ENCODE data around the gene HDAC8. TPM values are rescaled to one million over a fixed set of nuclear protein-coding genes. Genes with fewer than 3 reads are reported as not detected.
A peak's percentile ranks its signal among the peaks of the same experiment; 100 is the strongest.

The HDAC8 gene
- total and polyA plus RNA-seq, 4 experiments from 2014 or later, result 15.2 to 23.0 (median 17.0) TPM

DNA sequence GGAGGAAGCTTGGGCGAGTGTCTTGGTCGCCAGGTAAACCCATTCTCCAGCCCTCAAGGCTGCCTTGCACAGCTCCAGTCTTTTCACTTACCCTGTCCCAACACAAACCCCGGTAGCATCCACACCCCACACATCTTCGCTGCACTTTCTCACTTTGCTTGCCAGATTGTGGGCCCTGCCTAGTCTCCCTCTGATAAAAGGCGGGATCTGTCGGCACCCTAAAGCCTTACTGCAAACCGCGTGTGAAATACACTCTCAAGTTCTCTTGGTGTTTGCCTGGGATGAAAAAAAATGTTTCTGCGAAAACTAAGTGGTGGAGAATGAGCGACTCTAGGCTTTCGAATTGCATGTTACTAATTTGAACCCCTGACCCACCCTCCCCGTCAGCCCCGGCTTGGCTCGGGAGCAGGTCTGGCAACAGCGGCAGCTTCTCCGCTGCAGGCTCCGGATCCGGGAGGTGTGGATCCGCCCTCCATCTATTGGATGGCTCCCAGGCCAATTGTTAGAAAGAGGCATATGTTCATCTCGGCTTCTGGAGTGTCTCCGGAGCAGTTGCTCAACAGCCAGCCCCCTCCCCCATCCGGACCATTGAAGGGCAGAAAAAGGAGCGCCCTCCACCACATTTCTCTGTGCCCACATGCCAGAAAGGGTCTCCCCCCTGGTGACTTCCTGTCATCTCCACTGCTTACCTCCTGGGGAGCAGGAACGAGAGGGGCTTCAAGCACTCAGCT, 263.9 kb downstream of the HDAC8 start:
- H3K4me1 ChIP-seq (ENCODE audit: insufficient read depth, low read length), result peaks cover 24% of the 10 kb centered on the region
- intact Hi-C loops (cut with micrococcal nuclease), result no loop called here
- H3K27me3 ChIP-seq (ENCODE audit: insufficient read depth, low read length), result peaks cover 5% of the 10 kb centered on the region
- peak overlapping the region in 1 of 2 donors; percentile 17 for H3K4me3 ChIP-seq (ENCODE audit: low read length in 2 of 2)
- no peak overlapping the region for H3K27ac ChIP-seq (ENCODE audit: low read depth, low read length)
- no peaks in the 10 kb centered on the region for H3K9me3 ChIP-seq (ENCODE audit: control insufficient read depth in 1 of 2, low read length in 2 of 2)
- H3K27me3 Mint-ChIP-seq, result peaks cover 32 to 38% of the 10 kb centered on the region in 2 donors
- H3K4me1 Mint-ChIP-seq, result peaks cover 16 to 41% (median 24%) of the 10 kb centered on the region in 4 donors
- no peaks in the 10 kb centered on the region for H3K36me3 ChIP-seq (ENCODE audit: insufficient read depth, low read length)
- ChIA-PET POLR2A (ENCODE audit: partially characterized antibody) (interaction anchor here (1.3 kb wide), 1 partner anchor 32 kb away, joined by 5 read pairs; the partner anchor contains the start of gene RPS4X), CTCF (ENCODE audit: partially characterized antibody) (interaction anchor here (1.0 kb wide), 1 partner anchor 9 kb away, joined by 3 read pairs; no protein-coding TSS in a partner anchor)
- H3K36me3 Mint-ChIP-seq, result peaks cover 0 to 3% of the 10 kb centered on the region in 2 donors
- peak overlapping the region; percentile 52 to 88 (median 76) for H3K4me3 Mint-ChIP-seq
- H3K9me3 Mint-ChIP-seq, result peaks cover 0 to 1% (median 0%) of the 10 kb centered on the region in 8 donors
- DNase-seq, result peak in 2 of 5 donors; percentile 31
- H3K27ac Mint-ChIP-seq, result peak overlapping the region in 2 of 7 donors; percentile 29 to 72

DNA sequence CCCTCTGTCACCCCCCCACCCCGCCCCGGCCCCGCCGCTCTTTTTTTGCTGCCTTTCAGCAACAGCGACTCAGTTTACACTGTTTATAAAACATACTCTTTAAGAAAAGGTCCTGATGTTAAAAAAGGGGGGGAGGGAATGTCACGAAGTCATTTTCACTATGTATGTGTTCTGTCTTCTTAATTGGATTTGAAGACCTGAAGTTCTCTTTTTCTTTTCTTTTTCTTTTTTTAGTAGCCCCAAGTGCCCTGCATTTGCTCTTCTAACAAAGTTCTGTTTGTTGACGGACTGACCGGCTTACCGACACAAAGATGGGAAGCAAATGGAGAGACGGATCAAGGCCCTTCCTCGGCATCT, 264.5 kb downstream of the HDAC8 start:
- H3K36me3 ChIP-seq (ENCODE audit: insufficient read depth, low read length), result no peaks in the 10 kb centered on the region
- ChIA-PET CTCF (ENCODE audit: partially characterized antibody) (no interaction called here), POLR2A (ENCODE audit: partially characterized antibody) (no interaction called here)
- Mint-ChIP-seq H3K4me3 (peak overlapping the region; percentile 52 to 88 (median 78)), H3K9me3 (peaks cover 0 to 1% (median 0%) of the 10 kb centered on the region in 8 donors), H3K4me1 (peaks cover 16 to 41% (median 24%) of the 10 kb centered on the region in 4 donors), H3K36me3 (peaks cover 0 to 3% of the 10 kb centered on the region in 2 donors), H3K27me3 (peaks cover 32 to 38% of the 10 kb centered on the region in 2 donors), H3K27ac (no peak overlapping the region)
- peaks cover 5% of the 10 kb centered on the region for H3K27me3 ChIP-seq (ENCODE audit: insufficient read depth, low read length)
- intact Hi-C loops (cut with micrococcal nuclease), result no loop called here
- DNase-seq, result no peak
- no peaks in the 10 kb centered on the region for H3K9me3 ChIP-seq (ENCODE audit: control insufficient read depth in 1 of 2, low read length in 2 of 2)
- H3K27ac ChIP-seq (ENCODE audit: low read depth, low read length), result no peak overlapping the region
- peaks cover 24% of the 10 kb centered on the region for H3K4me1 ChIP-seq (ENCODE audit: insufficient read depth, low read length)
- no peak overlapping the region for H3K4me3 ChIP-seq (ENCODE audit: low read length in 2 of 2)

DNA sequence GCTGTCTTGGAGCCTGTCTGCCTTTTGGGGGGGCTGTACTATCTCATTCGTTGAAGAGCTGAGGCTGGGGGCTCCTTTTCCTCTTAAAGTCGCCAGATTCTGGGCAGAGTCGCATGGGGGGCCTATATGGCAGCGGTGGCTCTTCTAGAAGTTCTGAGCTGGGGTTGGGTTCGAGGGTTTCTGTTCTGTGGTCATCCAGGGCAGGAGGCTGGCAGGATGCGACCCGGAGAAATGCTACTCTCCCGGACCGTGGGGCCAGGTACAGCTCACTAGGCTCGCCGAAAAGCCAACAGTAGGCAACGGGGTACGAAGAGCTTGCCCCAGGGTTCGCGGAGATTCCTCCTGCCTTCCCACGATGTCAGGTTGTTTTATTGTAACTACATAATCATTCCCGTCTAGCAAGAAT, 265.0 kb downstream of the HDAC8 start:
- Mint-ChIP-seq H3K27me3 (peaks cover 32 to 44% of the 10 kb centered on the region in 2 donors), H3K4me1 (peaks cover 16 to 41% (median 24%) of the 10 kb centered on the region in 4 donors), H3K27ac (no peak overlapping the region), H3K4me3 (peak overlapping the region; percentile 68 to 90 (median 82)), H3K36me3 (peaks cover under 1 to 3% of the 10 kb centered on the region in 2 donors), H3K9me3 (peaks cover 0 to 1% (median 0%) of the 10 kb centered on the region in 8 donors)
- H3K9me3 ChIP-seq (ENCODE audit: control insufficient read depth in 1 of 2, low read length in 2 of 2), result no peaks in the 10 kb centered on the region
- H3K4me3 ChIP-seq (ENCODE audit: low read length in 2 of 2), result no peak overlapping the region
- intact Hi-C loops (cut with micrococcal nuclease), result loop anchor here (2.0 kb wide), 1 partner anchor 31 kb away; the partner anchor contains the start of gene RPS4X
- peaks cover 24% of the 10 kb centered on the region for H3K4me1 ChIP-seq (ENCODE audit: insufficient read depth, low read length)
- H3K27ac ChIP-seq (ENCODE audit: low read depth, low read length), result no peak overlapping the region
- H3K27me3 ChIP-seq (ENCODE audit: insufficient read depth, low read length), result peaks cover 5% of the 10 kb centered on the region
- peak in 1 of 5 donors; percentile 1 for DNase-seq
- ChIA-PET POLR2A (ENCODE audit: partially characterized antibody) (interaction anchor here (1.8 kb wide), 1 partner anchor 31 kb away, joined by 8 read pairs; the partner anchor contains the start of gene RPS4X), CTCF (ENCODE audit: partially characterized antibody) (no interaction called here)
- H3K36me3 ChIP-seq (ENCODE audit: insufficient read depth, low read length), result no peaks in the 10 kb centered on the region

- intact Hi-C loops (cut with micrococcal nuclease), result loop anchor here (2.0 kb wide), 1 partner anchor 30 kb away; the partner anchor contains the start of gene RPS4X
- POLR2A ChIA-PET (ENCODE audit: partially characterized antibody), result interaction anchor here (1.8 kb wide), 1 partner anchor 30 kb away, joined by 8 read pairs; the partner anchor contains the start of gene RPS4X
- CTCF ChIA-PET (ENCODE audit: partially characterized antibody), result no interaction called here
Observed at GRCh38 chrX:72306851-72307645, 265.6 kb downstream of the HDAC8 start.

GRCh38 chrX:72306085-72306801, 266.4 kb downstream of the HDAC8 start:
- CTCF ChIA-PET (ENCODE audit: partially characterized antibody), result no interaction called here
- Mint-ChIP-seq H3K27me3 (peaks cover 37 to 48% of the 10 kb centered on the region in 2 donors), H3K4me3 (peak overlapping the region; percentile 83 to 90 (median 87)), H3K4me1 (peaks cover 16 to 41% (median 24%) of the 10 kb centered on the region in 4 donors), H3K9me3 (peaks cover 0 to 1% (median 0%) of the 10 kb centered on the region in 8 donors), H3K27ac (no peak overlapping the region), H3K36me3 (peaks cover 3 to 4% of the 10 kb centered on the region in 2 donors)
- Histone ChIP-seq H3K27me3 (ENCODE audit: insufficient read depth, low read length) (peaks cover 5% of the 10 kb centered on the region), H3K36me3 (ENCODE audit: insufficient read depth, low read length) (no peaks in the 10 kb centered on the region), H3K4me1 (ENCODE audit: insufficient read depth, low read length) (peaks cover 24% of the 10 kb centered on the region), H3K27ac (ENCODE audit: low read depth, low read length) (no peak overlapping the region), H3K9me3 (ENCODE audit: control insufficient read depth in 1 of 2, low read length in 2 of 2) (no peaks in the 10 kb centered on the region), H3K4me3 (ENCODE audit: low read length in 2 of 2) (peak overlapping the region in 1 of 2 donors; percentile 41)
- POLR2A ChIA-PET (ENCODE audit: partially characterized antibody), result interaction anchor here (1.8 kb wide), 1 partner anchor 29 kb away, joined by 8 read pairs; the partner anchor contains the start of gene RPS4X
- DNase-seq, result peak in 1 of 5 donors; percentile 11
- intact Hi-C loops (cut with micrococcal nuclease), result loop anchor here (2.0 kb wide), 1 partner anchor 29 kb away; the partner anchor contains the start of gene RPS4X

More at GRCh38 chrX:72306851-72307645, 265.6 kb downstream of the HDAC8 start:
- DNase-seq, result peak in 4 of 5 donors; percentile 18 to 37 (median 36)
- H3K9me3 ChIP-seq (ENCODE audit: control insufficient read depth in 1 of 2, low read length in 2 of 2), result no peaks in the 10 kb centered on the region
- Mint-ChIP-seq H3K9me3 (peaks cover 0 to 1% (median 0%) of the 10 kb centered on the region in 8 donors), H3K27me3 (peaks cover 35 to 48% of the 10 kb centered on the region in 2 donors), H3K4me3 (peak overlapping the region; percentile 86 to 94 (median 90)), H3K36me3 (peaks cover 3 to 4% of the 10 kb centered on the region in 2 donors), H3K4me1 (peaks cover 16 to 41% (median 24%) of the 10 kb centered on the region in 4 donors), H3K27ac (peak overlapping the region in 5 of 7 donors; percentile 27 to 80 (median 62))
- peaks cover 24% of the 10 kb centered on the region for H3K4me1 ChIP-seq (ENCODE audit: insufficient read depth, low read length)
- H3K36me3 ChIP-seq (ENCODE audit: insufficient read depth, low read length), result no peaks in the 10 kb centered on the region
- H3K27ac ChIP-seq (ENCODE audit: low read depth, low read length), result no peak overlapping the region
- peak overlapping the region; percentile 6 to 40 for H3K4me3 ChIP-seq (ENCODE audit: low read length in 2 of 2)
- H3K27me3 ChIP-seq (ENCODE audit: insufficient read depth, low read length), result peaks cover 5% of the 10 kb centered on the region

GRCh38 chrX:72305286-72306084, 267.2 kb downstream of the HDAC8 start, which contains the start of gene CITED1:
Gene CITED1, minus strand, starts transcription at chrX:72305914. Its CDS starts 3,045 bp downstream, at chrX:72302869.
- no peaks in the 10 kb centered on the region for H3K36me3 ChIP-seq (ENCODE audit: insufficient read depth, low read length)
- H3K4me1 ChIP-seq (ENCODE audit: insufficient read depth, low read length), result peaks cover 24% of the 10 kb centered on the region
- intact Hi-C loops (cut with micrococcal nuclease), result loop anchor here (2.0 kb wide), 1 partner anchor 29 kb away; the partner anchor contains the start of gene RPS4X
- peaks cover 39 to 49% of the 10 kb centered on the region in 2 donors for H3K27me3 Mint-ChIP-seq
- peak within 1 kb of the TSS in 1 of 2 donors; percentile 41 for H3K4me3 ChIP-seq (ENCODE audit: low read length in 2 of 2)
- H3K9me3 Mint-ChIP-seq, result peaks cover 0 to 1% (median 0%) of the 10 kb centered on the region in 8 donors
- H3K27ac Mint-ChIP-seq, result peak within 1 kb of the TSS in 4 of 7 donors; percentile 27 to 80 (median 66)
- peaks cover 5% of the 10 kb centered on the region for H3K27me3 ChIP-seq (ENCODE audit: insufficient read depth, low read length)
- ChIA-PET POLR2A (ENCODE audit: partially characterized antibody) (no interaction called here), CTCF (ENCODE audit: partially characterized antibody) (no interaction called here)
- no peak within 1 kb of the TSS for H3K27ac ChIP-seq (ENCODE audit: low read depth, low read length)
- H3K4me1 Mint-ChIP-seq, result peaks cover 16 to 41% (median 24%) of the 10 kb centered on the region in 4 donors
- H3K4me3 Mint-ChIP-seq, result peak within 1 kb of the TSS; percentile 86 to 94 (median 90)
- H3K9me3 ChIP-seq (ENCODE audit: control insufficient read depth in 1 of 2, low read length in 2 of 2), result no peaks in the 10 kb centered on the region
- H3K36me3 Mint-ChIP-seq, result peaks cover 3 to 4% of the 10 kb centered on the region in 2 donors
- DNase-seq, result peak in 1 of 5 donors; percentile 15

Measured in CD4-positive, alpha-beta memory T cell (primary cell).